ENCODE measurements around the gene ACD.

ACD gene

DNA sequence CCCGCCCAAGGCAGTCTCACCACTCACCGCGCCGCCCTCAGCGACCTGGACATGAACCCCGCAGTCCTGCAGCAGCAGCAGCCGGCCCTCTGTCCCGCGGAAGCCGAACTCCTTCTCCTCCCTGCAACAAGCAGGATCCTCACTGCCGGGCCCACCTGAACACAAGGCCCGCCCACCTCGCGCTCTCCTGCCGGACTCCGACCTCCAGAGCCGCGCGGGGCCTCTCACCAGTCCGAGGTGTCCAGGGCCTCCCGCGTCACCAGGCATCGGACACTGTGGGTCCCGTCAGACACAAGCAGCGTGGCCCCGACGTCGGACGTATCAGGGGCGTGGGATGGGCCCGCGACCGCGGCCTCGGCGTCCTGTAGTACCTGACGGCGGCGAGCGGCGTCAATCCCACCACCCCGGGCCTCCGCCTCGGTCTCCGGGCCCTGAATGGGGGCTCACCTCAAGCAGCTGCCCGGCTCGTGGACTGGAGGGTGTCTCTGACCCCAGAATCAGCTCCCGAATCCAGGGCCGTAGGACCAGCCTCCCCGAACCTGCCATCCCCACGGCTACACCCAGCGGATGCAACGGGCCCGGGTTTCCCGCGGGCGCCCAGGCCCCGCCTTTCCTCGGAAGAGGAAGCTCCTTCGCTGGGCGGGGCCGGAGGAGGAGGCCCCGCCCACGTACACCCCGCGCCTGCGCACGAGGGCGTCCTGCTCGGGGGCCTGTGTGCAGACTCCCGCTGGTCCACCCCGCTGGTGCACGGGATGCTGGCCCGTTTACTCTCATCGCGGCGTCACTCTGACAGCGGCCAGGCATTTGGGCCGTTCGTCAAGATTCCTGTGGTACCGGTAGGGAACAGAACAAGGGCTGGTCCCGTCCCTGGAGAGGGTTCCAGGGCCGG is at the start of gene ACD:
Gene ACD (minus strand): TSS at position 586 of the 889 bp plus-strand sequence. CDS start 40 bp downstream, at position 546.
- TF ChIP-seq, protein P1, sequence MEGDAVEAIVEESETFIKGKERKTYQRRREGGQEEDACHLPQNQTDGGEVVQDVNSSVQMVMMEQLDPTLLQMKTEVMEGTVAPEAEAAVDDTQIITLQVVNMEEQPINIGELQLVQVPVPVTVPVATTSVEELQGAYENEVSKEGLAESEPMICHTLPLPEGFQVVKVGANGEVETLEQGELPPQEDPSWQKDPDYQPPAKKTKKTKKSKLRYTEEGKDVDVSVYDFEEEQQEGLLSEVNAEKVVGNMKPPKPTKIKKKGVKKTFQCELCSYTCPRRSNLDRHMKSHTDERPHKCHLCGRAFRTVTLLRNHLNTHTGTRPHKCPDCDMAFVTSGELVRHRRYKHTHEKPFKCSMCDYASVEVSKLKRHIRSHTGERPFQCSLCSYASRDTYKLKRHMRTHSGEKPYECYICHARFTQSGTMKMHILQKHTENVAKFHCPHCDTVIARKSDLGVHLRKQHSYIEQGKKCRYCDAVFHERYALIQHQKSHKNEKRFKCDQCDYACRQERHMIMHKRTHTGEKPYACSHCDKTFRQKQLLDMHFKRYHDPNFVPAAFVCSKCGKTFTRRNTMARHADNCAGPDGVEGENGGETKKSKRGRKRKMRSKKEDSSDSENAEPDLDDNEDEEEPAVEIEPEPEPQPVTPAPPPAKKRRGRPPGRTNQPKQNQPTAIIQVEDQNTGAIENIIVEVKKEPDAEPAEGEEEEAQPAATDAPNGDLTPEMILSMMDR (IDR thresholded peaks at IDR 0.05; ENCODE audit: insufficient read depth, low read length, missing control alignments), result no peak
- POLR2A ChIA-PET, result interaction anchor here (0.6 to 0.9 kb wide), 6 partner anchors 11 to 426 kb away, joined by 3 to 6 read pairs (median 3); partner anchors contain the start of genes ATP6V0D1 and CTCF
- CTCF ChIA-PET, result interaction anchor here (0.6 to 19.0 kb wide), 11 partner anchors 8 to 137 kb away, joined by 3 to 605 read pairs (median 6); partner anchors contain the start of genes CARMIL2, CTCF and RIPOR1
- peak within 1 kb of the TSS; percentile 94 for H3K4me3 ChIP-seq (ENCODE audit: low read depth, low read length)
- DNase-seq (ENCODE audit: low read depth, low spot score), result peak; percentile 17

DNA sequence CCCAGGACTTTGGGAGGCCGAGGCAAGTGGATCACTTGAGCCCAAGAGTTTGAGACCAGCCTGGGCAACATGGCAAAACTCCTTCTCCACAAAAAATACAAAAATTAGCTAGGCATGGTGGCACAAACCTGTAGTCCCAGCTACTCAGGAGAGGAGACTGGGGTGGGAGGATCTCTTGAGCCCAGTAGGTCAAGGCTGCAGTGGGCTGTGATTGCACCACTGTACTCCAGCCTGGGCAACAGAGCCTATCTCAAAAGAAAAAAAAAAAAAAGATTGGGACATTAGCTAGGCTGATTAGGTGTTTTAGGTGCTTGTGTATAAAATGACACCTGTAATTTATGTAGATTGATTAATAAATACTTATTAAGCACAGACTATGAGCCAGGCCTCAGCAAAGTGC is 49.0 kb upstream of the ACD start:
- CTCF ChIA-PET, result interaction anchor here (0.9 kb wide), 1 partner anchor 41 kb away, joined by 3 read pairs; no protein-coding TSS in a partner anchor
- H3K4me3 ChIP-seq (ENCODE audit: low read depth, low read length), result no peak overlapping the region
- no peak for DNase-seq (ENCODE audit: low read depth, low spot score)
- POLR2A ChIA-PET, result no interaction called here
- TF ChIP-seq, protein P1 (IDR thresholded peaks at IDR 0.05; ENCODE audit: insufficient read depth, low read length, missing control alignments), result no peak

DNA sequence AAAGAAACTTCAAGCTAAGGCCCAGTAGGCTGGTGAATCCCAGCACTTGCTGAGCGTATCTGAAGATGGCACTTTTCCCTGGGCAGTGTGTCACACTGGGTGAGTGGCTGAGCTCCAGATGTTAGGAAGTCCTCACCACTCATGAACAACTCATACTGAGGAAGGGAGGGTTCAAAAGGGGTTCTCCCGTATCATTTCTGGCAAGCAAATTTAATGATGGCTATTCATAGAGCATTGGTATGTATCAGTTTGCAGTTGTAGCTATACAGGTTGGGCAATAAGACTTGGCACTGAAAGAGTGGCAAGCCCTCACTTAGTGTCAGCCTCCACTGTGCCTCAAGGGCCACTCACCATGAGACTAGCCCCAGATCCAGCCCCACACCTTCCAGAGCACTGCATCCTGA is 48.3 kb upstream of the ACD start:
- no peak for DNase-seq (ENCODE audit: low read depth, low spot score)
- POLR2A ChIA-PET, result no interaction called here
- H3K4me3 ChIP-seq (ENCODE audit: low read depth, low read length), result no peak overlapping the region
- CTCF ChIA-PET, result interaction anchor here (1.0 kb wide), 1 partner anchor 40 kb away, joined by 4 read pairs; no protein-coding TSS in a partner anchor
- TF ChIP-seq, protein P1 (IDR thresholded peaks at IDR 0.05; ENCODE audit: insufficient read depth, low read length, missing control alignments), result no peak

DNA sequence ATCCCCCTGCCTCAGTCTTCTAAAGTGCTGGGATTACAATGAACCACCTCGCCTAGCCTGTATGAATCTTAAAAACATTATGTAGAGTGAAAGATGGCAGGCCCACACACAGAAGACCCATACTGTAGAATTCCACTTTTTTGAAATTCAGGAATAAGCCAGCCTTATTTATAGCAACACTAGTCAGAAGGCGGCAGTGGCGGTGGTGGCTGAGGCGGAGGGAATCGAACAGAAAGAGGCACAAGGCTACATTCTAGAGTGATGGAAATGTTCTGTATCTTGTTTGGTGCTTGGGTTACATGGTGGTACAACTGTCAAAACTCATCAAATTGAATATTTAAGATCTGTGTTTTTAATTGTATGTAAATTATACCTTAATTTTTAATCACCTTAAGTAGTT is 47.7 kb upstream of the ACD start:
- DNase-seq (ENCODE audit: low read depth, low spot score), result no peak
- TF ChIP-seq, protein P1 (IDR thresholded peaks at IDR 0.05; ENCODE audit: insufficient read depth, low read length, missing control alignments), result no peak
- CTCF ChIA-PET, result interaction anchor here (1.0 kb wide), 1 partner anchor 40 kb away, joined by 4 read pairs; no protein-coding TSS in a partner anchor
- no peak overlapping the region for H3K4me3 ChIP-seq (ENCODE audit: low read depth, low read length)
- POLR2A ChIA-PET, result no interaction called here

DNA sequence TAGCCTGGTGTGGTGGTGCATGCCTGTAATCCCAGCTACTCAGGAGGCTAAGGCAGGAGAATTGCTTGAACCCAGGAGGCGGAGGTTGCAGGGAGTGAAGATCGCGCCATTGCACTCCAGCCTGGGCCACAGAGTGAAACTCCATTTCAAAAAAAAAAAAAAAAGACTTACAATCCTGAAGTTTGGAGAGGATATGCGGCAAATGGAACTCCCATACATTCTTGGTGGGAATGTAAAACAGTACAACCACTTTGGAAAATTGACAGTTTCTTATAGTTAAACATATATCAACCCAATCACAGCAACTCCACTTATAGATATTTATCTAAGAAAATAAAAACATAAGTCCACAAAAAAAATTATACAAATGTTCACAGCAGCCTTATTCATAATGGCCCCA is 47.1 kb upstream of the ACD start:
- POLR2A ChIA-PET, result no interaction called here
- CTCF ChIA-PET, result no interaction called here
- TF ChIP-seq, protein P1 (IDR thresholded peaks at IDR 0.05; ENCODE audit: insufficient read depth, low read length, missing control alignments), result no peak
- no peak overlapping the region for H3K4me3 ChIP-seq (ENCODE audit: low read depth, low read length)
- no peak for DNase-seq (ENCODE audit: low read depth, low spot score)

DNA sequence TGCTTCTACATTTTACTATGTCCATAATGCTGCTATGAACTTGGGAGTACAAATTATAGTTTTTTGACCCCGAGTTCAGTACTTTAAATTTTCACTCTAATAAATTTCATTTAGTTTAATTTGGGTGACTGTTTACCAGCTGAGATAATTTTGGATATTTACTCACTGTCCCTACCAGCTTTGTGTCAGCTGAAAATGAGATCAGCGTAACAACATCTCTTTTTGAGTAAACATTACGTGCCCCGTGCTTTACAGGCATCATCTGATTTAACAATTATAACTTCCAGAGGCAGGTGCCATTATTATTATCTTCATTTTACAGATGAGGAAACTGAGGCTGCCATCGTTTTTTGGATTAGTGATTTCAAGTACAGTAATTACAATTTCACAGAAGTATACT is 44.0 kb upstream of the ACD start:
- CTCF ChIA-PET, result interaction anchor here (0.9 to 1.0 kb wide), 2 partner anchors 9 to 180 kb away, joined by 3 to 4 read pairs; no protein-coding TSS in a partner anchor
- TF ChIP-seq, protein P1 (IDR thresholded peaks at IDR 0.05; ENCODE audit: insufficient read depth, low read length, missing control alignments), result no peak
- POLR2A ChIA-PET, result no interaction called here
- H3K4me3 ChIP-seq (ENCODE audit: low read depth, low read length), result no peak overlapping the region
- DNase-seq (ENCODE audit: low read depth, low spot score), result no peak

Measured in AG04449 (cell line).